Esophagus squamous epithelium (tissue), 5 donors: ENCODE data around the gene FAM216A. TPM values are rescaled to one million over a fixed set of nuclear protein-coding genes. Genes with fewer than 3 reads are reported as not detected.
"Not testable (repeated sequence)": the region's sequence is repeated elsewhere in the genome, so short reads cannot be mapped to it uniquely, and the experiment has no call there.

ENCODE experiments used
- DNase-seq: peaks from one replicate; lab custom pipeline; 2025; lab: John Stamatoyannopoulos, UW
- H3K27ac ChIP-seq, 4 donors: fragments of 200-600 bp; sonication (generic); one replicate each; pipeline ENCODE4 v1.5.1; 2016 to 2019; ENCODE audit warnings: mild to moderate bottlenecking in 1 of 4
- H3K27me3 ChIP-seq, 4 donors: fragments of 200-600 bp; sonication (generic); 1 replicate in 3 of 4; 2 replicates in 1 of 4; pipeline versions ENCODE4 v1.5.1 to v1.6.0; 2017 to 2021; ENCODE audit warnings: antibody characterized with exemption in 1 of 4
- H3K36me3 ChIP-seq, 3 donors: fragments of 200-600 bp; sonication (generic); one replicate each; pipeline ENCODE4 v1.5.1; 2016 to 2019
- H3K4me1 ChIP-seq, 3 donors: fragments of 200-600 bp; sonication (generic); one replicate each; pipeline ENCODE4 v1.5.1; 2017 to 2019
- H3K4me3 ChIP-seq, 4 donors: fragments of 200-600 bp; sonication (generic); 1 replicate in 3 of 4; 2 replicates in 1 of 4; pipeline ENCODE4 v1.5.1; 2016 to 2019; ENCODE audit warnings: mild to moderate bottlenecking in 2 of 4, moderate library complexity in 1 of 4
- H3K9me3 ChIP-seq, 3 donors: fragments of 200-600 bp; sonication (generic); one replicate each; pipeline ENCODE4 v1.5.1; 2016 to 2019
- CTCF ChIP-seq, 6 experiments: fragments of 450-650 bp in 4 of 6; fragments of 200-600 bp in 2 of 6; sonication (generic) in 2 of 6; IDR thresholded peaks; one replicate each; pipeline ENCODE4 v1.5.1; 2016 to 2019; ENCODE audit warnings: antibody characterized with exemption in 6 of 6, mild to moderate bottlenecking in 4 of 6, moderate library complexity in 4 of 6
- POLR2A ChIP-seq, 4 donors: fragments of 450-650 bp; IDR thresholded peaks; one replicate each; pipeline ENCODE4 v1.6.1; 2017; ENCODE audit warnings: antibody characterized with exemption in 4 of 4, mild to moderate bottlenecking in 4 of 4, moderate library complexity in 3 of 4
- WGBS, 2 donors: methylation state at CpG; one replicate each; pipeline ENCODE4 v1.1.5; 2018; 5-methylcytosine and 5-hydroxymethylcytosine counted together
- intact Hi-C: fragments of 100-400 bp; cut with DNase I; formaldehyde crosslinking; loops from one replicate; pipeline ENCODE4 v1.15.0; 2022
- total RNA-seq, 4 donors: library from RNA; depleted of rRNA; stranded (reverse); fragments of >200 nt; gene quantifications; one replicate each; pipeline ENCODE4 v1.1.0, GENCODE V29; 2016
- donor health status: DM: yes; HTN: yes; CAD: no.

FAM216A gene
- total RNA-seq, 4 donors from 2014 or later, result 1.9 to 7.1 (median 3.4) TPM; not detected in 1

DNA sequence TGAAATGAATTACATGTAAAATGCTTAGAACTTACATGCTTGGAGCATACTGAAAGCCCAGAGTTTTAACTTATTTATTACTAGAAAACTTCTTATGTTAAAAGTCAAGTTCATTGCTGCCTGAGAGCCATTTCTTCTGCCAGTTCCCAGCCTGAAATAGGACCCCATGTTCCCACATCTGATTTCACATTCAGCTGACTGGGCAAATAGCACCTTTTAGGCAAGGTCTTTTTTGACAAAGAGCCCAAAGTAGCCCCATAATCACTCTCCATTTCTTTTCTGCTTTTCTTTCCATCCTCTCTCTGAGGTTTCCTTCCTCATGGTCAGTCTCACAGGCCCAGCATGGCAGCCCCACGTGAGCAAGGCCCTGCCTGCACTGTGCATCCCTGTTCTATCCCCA is 17.4 kb upstream of the FAM216A start:
- H3K36me3 ChIP-seq, result peaks cover 0 to 58% (median 0%) of the 10 kb centered on the region in 3 donors
- 50 to 79% methylated on average over 1 of the region's 1 CpG for WGBS, 2 donors
- TF ChIP-seq CTCF (IDR thresholded peaks at IDR 0.05) (no peak), POLR2A (IDR thresholded peaks at IDR 0.05) (no peak)
- H3K27ac ChIP-seq, result peak overlapping the region in 3 of 4 donors; percentile 14 to 96 (median 18)
- H3K4me1 ChIP-seq, result peaks cover 0 to 38% (median 23%) of the 10 kb centered on the region in 3 donors
- no peaks in the 10 kb centered on the region for H3K27me3 ChIP-seq
- intact Hi-C loops, result loop anchor here (10.0 kb wide), 1 partner anchor 64 kb away; no protein-coding TSS in a partner anchor
- H3K4me3 ChIP-seq, result no peak overlapping the region
- no peak for DNase-seq
- H3K9me3 ChIP-seq, result no peaks in the 10 kb centered on the region

GRCh38 chr12:110453569-110454296 is 14.9 kb upstream of the FAM216A start:
- Histone ChIP-seq H3K27me3 (no peaks in the 10 kb centered on the region), H3K9me3 (no peaks in the 10 kb centered on the region), H3K27ac (no peak overlapping the region), H3K36me3 (peaks cover 0 to 71% (median 0%) of the 10 kb centered on the region in 3 donors), H3K4me3 (no peak overlapping the region), H3K4me1 (peaks cover 0 to 16% (median 6%) of the 10 kb centered on the region in 3 donors)
- TF ChIP-seq CTCF (IDR thresholded peaks at IDR 0.05), result no peak
- no peak for TF ChIP-seq POLR2A (IDR thresholded peaks at IDR 0.05)
- 88 to 89% methylated on average over 4 of the region's 4 CpGs for WGBS, 2 donors
- intact Hi-C loops, result loop anchor here (10.0 kb wide), 1 partner anchor 61 kb away; no protein-coding TSS in a partner anchor
- DNase-seq, result no peak

GRCh38 chr12:110458756-110459155 is 9.9 kb upstream of the FAM216A start:
- 82 to 89% methylated on average over 4 of the region's 4 CpGs for WGBS, 2 donors
- intact Hi-C loops, result loop anchor here (10.0 kb wide), 1 partner anchor 56 kb away; no protein-coding TSS in a partner anchor
- peaks cover 0 to 100% (median 3%) of the 10 kb centered on the region in 3 donors for H3K36me3 ChIP-seq

DNA sequence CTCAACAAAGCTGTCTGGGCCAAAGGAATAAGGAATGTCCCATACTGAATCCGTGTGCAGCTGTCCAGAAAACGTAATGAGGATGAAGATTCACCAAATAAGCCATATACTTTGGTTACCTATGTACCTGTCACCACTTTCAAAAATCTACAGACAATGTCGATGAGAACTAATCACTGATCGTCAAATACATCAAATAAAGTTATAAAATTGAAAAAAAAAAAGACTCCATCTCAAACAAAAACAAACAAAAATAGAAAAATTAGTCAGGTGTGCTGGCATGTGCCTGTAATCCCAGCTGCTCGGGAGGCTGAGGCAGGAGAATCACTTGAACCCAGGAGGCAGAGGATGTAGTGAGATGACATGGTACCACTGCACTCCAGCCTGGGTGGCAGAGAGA is 7.5 kb upstream of the FAM216A start:
- 76 to 86% methylated on average over 5 of the region's 5 CpGs for WGBS, 2 donors
- H3K4me3 ChIP-seq, H3K27ac ChIP-seq, DNase-seq, H3K4me1 ChIP-seq, H3K27me3 ChIP-seq, intact Hi-C loops, H3K9me3 ChIP-seq: not testable (repeated sequence)
- H3K36me3 ChIP-seq, result peaks cover 0 to 92% (median 3%) of the 10 kb centered on the region in 3 donors

More at GRCh38 chr12:110458756-110459155, 9.9 kb upstream of the FAM216A start:
- Histone ChIP-seq H3K9me3 (no peaks in the 10 kb centered on the region), H3K4me3 (no peak overlapping the region), H3K27me3 (no peaks in the 10 kb centered on the region), H3K27ac (no peak overlapping the region), H3K4me1 (no peaks in the 10 kb centered on the region)
- no peak for DNase-seq
- no peak for TF ChIP-seq POLR2A (IDR thresholded peaks at IDR 0.05)
- TF ChIP-seq CTCF (IDR thresholded peaks at IDR 0.05), result no peak

GRCh38 chr12:110465024-110465423 is 3.6 kb upstream of the FAM216A start:
- intact Hi-C loops, result no loop called here
- H3K27me3 ChIP-seq, result no peaks in the 10 kb centered on the region
- peaks cover 0 to 53% (median 0%) of the 10 kb centered on the region in 3 donors for H3K36me3 ChIP-seq
- H3K4me1 ChIP-seq, result peaks cover 14 to 35% (median 17%) of the 10 kb centered on the region in 3 donors
- no peak for TF ChIP-seq POLR2A (IDR thresholded peaks at IDR 0.05)
- TF ChIP-seq CTCF (IDR thresholded peaks at IDR 0.05), result no peak
- H3K27ac ChIP-seq, result no peak overlapping the region
- H3K9me3 ChIP-seq, result no peaks in the 10 kb centered on the region
- H3K4me3 ChIP-seq, result no peak overlapping the region
- DNase-seq, result no peak
- WGBS, 2 donors, result 100% methylated on average over 1 of the region's 2 CpGs

DNA sequence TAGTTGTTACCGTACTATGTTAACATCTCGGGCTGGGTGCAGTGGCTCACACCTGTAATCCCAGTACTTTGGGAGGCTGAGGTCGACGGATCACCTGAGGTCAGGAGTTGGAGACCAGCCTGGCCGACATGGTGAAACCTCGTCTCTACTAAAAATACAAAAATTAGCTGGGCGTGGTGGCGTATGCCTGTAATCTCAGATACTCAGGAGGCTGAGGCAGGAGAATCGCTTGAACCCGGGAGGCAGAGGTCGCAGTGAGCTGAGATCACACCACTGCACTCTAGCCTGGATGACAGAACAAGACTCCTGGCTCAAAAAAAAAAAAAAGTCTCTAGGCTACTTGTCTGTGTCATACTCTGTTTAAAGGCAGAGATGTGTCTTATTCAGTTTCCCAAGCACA is 2.9 kb upstream of the FAM216A start:
- H3K4me3 ChIP-seq, H3K27ac ChIP-seq, H3K27me3 ChIP-seq, DNase-seq, intact Hi-C loops, H3K9me3 ChIP-seq: not testable (repeated sequence)
- peaks cover 14 to 36% (median 17%) of the 10 kb centered on the region in 3 donors for H3K4me1 ChIP-seq
- peaks cover 0 to 46% (median 0%) of the 10 kb centered on the region in 3 donors for H3K36me3 ChIP-seq
- 93 to 94% methylated on average over 10 to 11 of the region's 11 CpGs for WGBS, 2 donors
